Lower leg skin (tissue), 3 donors: ENCODE results near the gene FOXP1.

Source experiments
- POLR2A ChIP-seq, 2 donors: fragments of 450-650 bp; IDR thresholded peaks; one replicate each; pipeline ENCODE4 v1.6.1; 2016 to 2017; ENCODE audit warnings: antibody characterized with exemption in 2 of 2, mild to moderate bottlenecking in 1 of 2, moderate library complexity in 1 of 2
- TF ChIP-seq, protein P1 (sequence below), 3 donors: fragments of 450-650 bp; IDR thresholded peaks; one replicate each; pipeline ENCODE4 v1.5.1; 2016; ENCODE audit warnings: antibody characterized with exemption in 3 of 3, mild to moderate bottlenecking in 3 of 3, moderate library complexity in 2 of 3

DNA sequence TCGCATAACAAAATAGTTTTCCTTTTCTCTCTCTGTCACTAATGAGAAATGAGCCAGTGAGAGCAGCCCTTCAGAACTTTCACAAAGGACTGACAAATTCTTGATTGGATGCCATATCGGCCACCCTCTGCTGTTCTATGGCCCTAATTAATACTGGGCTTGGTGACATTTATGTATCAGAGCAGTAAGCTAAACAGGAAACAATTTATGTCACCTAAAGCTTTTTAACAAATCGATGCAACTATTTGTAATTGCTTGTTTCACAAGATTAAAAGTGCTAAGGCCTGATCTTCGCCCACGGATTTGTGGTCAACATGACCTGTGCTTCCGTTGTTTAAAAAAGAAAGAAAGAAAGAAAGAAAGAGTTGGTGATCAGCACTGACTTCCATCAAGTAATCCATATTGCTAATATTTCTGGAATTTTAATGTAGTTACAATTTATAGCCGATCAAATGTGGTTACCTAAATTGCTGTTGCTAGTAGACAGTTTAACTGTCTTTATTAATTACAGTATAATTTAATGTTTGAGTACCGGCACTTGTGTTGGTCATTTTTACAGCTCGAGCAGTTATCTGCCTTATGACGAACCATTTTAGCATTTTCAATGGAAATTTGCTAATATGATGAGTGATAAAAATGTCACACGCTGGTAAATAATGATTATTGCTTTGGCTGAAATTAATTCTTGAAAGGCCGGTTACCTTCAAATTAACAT lies 631.3 kb downstream of the FOXP1 start:
- TF ChIP-seq, protein P1, sequence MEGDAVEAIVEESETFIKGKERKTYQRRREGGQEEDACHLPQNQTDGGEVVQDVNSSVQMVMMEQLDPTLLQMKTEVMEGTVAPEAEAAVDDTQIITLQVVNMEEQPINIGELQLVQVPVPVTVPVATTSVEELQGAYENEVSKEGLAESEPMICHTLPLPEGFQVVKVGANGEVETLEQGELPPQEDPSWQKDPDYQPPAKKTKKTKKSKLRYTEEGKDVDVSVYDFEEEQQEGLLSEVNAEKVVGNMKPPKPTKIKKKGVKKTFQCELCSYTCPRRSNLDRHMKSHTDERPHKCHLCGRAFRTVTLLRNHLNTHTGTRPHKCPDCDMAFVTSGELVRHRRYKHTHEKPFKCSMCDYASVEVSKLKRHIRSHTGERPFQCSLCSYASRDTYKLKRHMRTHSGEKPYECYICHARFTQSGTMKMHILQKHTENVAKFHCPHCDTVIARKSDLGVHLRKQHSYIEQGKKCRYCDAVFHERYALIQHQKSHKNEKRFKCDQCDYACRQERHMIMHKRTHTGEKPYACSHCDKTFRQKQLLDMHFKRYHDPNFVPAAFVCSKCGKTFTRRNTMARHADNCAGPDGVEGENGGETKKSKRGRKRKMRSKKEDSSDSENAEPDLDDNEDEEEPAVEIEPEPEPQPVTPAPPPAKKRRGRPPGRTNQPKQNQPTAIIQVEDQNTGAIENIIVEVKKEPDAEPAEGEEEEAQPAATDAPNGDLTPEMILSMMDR (IDR thresholded peaks at IDR 0.05): no peak
- no peak for TF ChIP-seq POLR2A (IDR thresholded peaks at IDR 0.05)
